ENCODE results near the gene CARD10. TPM values are rescaled to one million over a fixed set of nuclear protein-coding genes. Genes with fewer than 3 reads are reported as not detected.

The CARD10 gene
- total RNA-seq, 2 donors from 2014 or later = 20.3 to 24.4 TPM

DNA sequence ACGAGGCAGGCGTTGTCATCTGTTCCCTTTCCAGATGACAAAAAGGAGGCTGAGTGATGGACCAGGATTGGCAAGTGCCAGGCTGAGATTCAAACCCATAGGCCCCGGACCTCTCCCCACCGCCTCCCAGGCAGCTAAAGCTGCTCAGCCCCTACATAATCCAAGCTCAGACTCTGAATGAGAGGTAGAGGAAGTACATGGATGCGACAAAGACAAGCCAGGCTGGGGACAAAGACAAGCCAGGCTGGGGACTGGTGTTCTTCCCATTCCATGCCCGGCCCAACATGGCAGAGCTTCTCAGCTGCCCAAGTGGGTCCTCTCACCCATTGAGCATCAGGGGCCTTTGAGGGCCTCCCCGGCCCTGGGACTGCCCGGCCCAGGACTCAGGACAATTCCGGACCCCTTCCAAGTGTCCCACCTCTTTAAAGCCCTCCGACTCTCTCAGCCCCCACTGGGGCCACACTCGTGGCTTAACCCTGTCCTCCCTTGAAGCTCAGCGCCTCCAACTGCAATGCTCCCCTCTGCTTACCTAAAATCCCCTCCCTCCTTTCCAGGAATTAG lies 37.8 kb downstream of the CARD10 start:
- no peaks in the 10 kb centered on the region for H3K27me3 Mint-ChIP-seq (ENCODE audit: insufficient read depth)
- Histone ChIP-seq H3K27ac (ENCODE audit: low read depth, low read length) (no peak overlapping the region), H3K9ac (ENCODE audit: extremely low read depth, low read length, poor library complexity, severe bottlenecking) (no peak overlapping the region), H3K27me3 (ENCODE audit: control insufficient read depth, insufficient read depth, low read length, poor library complexity, severe bottlenecking) (no peaks in the 10 kb centered on the region), H3K36me3 (ENCODE audit: control insufficient read depth, insufficient read depth, low read length) (no peaks in the 10 kb centered on the region), H3K9me3 (ENCODE audit: control insufficient read depth, low read length) (no peaks in the 10 kb centered on the region), H3K4me1 (ENCODE audit: control insufficient read depth, insufficient read depth, low read length) (no peaks in the 10 kb centered on the region), H3K4me3 (ENCODE audit: low read length) (no peak overlapping the region)
- DNase-seq = no peak
- H3K27ac Mint-ChIP-seq = no peak overlapping the region
- H3K4me1 Mint-ChIP-seq = peaks cover 5% of the 10 kb centered on the region
- TF ChIP-seq, protein P1, sequence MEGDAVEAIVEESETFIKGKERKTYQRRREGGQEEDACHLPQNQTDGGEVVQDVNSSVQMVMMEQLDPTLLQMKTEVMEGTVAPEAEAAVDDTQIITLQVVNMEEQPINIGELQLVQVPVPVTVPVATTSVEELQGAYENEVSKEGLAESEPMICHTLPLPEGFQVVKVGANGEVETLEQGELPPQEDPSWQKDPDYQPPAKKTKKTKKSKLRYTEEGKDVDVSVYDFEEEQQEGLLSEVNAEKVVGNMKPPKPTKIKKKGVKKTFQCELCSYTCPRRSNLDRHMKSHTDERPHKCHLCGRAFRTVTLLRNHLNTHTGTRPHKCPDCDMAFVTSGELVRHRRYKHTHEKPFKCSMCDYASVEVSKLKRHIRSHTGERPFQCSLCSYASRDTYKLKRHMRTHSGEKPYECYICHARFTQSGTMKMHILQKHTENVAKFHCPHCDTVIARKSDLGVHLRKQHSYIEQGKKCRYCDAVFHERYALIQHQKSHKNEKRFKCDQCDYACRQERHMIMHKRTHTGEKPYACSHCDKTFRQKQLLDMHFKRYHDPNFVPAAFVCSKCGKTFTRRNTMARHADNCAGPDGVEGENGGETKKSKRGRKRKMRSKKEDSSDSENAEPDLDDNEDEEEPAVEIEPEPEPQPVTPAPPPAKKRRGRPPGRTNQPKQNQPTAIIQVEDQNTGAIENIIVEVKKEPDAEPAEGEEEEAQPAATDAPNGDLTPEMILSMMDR (conservative IDR thresholded peaks at IDR 0.05) = no peak
- H3K9me3 Mint-ChIP-seq = no peaks in the 10 kb centered on the region
- 84 to 88% methylated on average over 9 to 12 of the region's 12 CpGs for WGBS, 2 experiments (ENCODE audit: insufficient coverage in 1 of 2, insufficient read length in 1 of 2)
- H3K36me3 Mint-ChIP-seq (ENCODE audit: low read depth) = no peaks in the 10 kb centered on the region
- H3K4me3 Mint-ChIP-seq = no peak overlapping the region

DNA sequence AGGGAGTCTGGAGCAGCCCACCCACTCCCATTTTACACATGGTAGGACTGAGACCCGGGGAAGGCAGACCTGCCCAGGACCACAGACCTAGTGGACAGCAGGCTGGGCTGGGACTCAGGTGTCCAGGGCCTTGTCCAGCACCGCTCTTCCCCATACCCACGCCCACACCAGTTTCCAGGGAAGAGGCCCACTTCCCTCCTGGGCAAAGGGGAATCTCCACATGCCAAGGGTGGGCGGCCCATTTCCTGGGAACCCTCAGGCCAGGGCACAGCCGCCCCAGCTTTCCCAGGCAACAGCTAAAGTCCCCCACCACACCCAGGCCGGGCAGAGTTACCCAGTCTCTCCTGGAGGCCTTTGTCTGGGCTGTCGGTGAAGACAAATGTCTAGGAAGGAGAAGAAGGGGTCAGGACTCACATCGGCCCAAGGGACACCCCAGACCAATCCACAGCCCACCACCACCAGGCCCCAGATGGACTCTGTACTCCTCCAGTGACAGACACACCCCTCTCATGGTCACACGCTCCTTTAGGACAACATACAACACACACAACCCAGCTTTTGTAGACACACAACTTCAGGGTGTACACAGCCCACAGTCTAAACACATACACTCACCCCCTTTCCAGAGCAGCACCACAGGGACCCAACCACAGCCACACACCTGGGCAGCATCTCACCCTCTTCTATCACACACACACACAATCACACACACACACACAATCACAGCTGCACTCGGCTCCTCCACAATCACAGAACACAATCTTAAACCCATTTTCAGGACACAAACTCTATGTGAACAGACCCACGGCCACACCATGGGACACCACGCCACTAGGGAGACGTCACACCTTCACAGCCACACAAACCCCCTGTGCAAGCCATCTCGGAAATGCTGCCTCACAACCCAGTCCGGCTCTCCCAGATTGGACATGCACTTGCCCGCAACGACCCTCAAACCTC lies 38.5 kb downstream of the CARD10 start:
- WGBS, 2 experiments (ENCODE audit: insufficient coverage in 1 of 2, insufficient read length in 1 of 2) = 92 to 97% methylated on average over 4 to 17 of the region's 17 CpGs
- H3K27me3 Mint-ChIP-seq (ENCODE audit: insufficient read depth) = no peaks in the 10 kb centered on the region

DNA sequence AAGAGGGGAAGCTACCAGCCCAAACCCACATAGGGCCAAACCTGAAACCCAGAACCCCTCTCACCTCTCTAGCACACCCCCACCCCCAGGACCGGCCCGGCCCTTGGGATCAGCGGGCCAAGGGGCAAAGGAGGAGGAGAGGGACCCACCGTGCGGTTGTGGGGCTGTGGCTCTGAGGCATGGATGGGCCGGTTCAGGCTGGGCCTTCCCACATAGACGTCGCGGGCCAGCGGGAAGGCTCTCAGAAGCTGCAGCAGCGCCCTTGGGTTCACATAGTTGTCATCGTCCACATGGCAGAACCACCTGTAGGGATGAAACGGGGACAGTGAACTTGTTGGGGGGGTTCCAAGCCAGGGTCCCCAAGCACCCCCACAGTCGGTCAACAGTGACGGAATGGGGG lies 40.0 kb downstream of the CARD10 start:
- Histone ChIP-seq H3K27ac (ENCODE audit: low read depth, low read length) (no peak overlapping the region), H3K4me3 (ENCODE audit: low read length) (no peak overlapping the region), H3K27me3 (ENCODE audit: control insufficient read depth, insufficient read depth, low read length, poor library complexity, severe bottlenecking) (no peaks in the 10 kb centered on the region), H3K9ac (ENCODE audit: extremely low read depth, low read length, poor library complexity, severe bottlenecking) (no peak overlapping the region), H3K9me3 (ENCODE audit: control insufficient read depth, low read length) (no peaks in the 10 kb centered on the region), H3K4me1 (ENCODE audit: control insufficient read depth, insufficient read depth, low read length) (no peaks in the 10 kb centered on the region), H3K36me3 (ENCODE audit: control insufficient read depth, insufficient read depth, low read length) (no peaks in the 10 kb centered on the region)
- no peaks in the 10 kb centered on the region for H3K27me3 Mint-ChIP-seq (ENCODE audit: insufficient read depth)
- no peaks in the 10 kb centered on the region for H3K36me3 Mint-ChIP-seq (ENCODE audit: low read depth)
- H3K9me3 Mint-ChIP-seq = no peaks in the 10 kb centered on the region
- no peak overlapping the region for H3K27ac Mint-ChIP-seq
- DNase-seq = no peak
- TF ChIP-seq, protein P1 (conservative IDR thresholded peaks at IDR 0.05) = no peak
- H3K4me3 Mint-ChIP-seq = no peak overlapping the region
- H3K4me1 Mint-ChIP-seq = peaks cover 4% of the 10 kb centered on the region
- WGBS, 2 experiments (ENCODE audit: insufficient coverage in 1 of 2, insufficient read length in 1 of 2) = 92 to 93% methylated on average over 13 to 14 of the region's 15 CpGs

More for the DNA sequence above, 38.5 kb downstream of the CARD10 start:
- peaks cover 4% of the 10 kb centered on the region for H3K4me1 Mint-ChIP-seq
- no peak overlapping the region for H3K27ac Mint-ChIP-seq
- H3K4me3 Mint-ChIP-seq = no peak overlapping the region
- no peak overlapping the region for H3K9ac ChIP-seq (ENCODE audit: extremely low read depth, low read length, poor library complexity, severe bottlenecking)
- H3K27ac ChIP-seq (ENCODE audit: low read depth, low read length) = no peak overlapping the region
- no peaks in the 10 kb centered on the region for H3K36me3 ChIP-seq (ENCODE audit: control insufficient read depth, insufficient read depth, low read length)
- DNase-seq = no peak
- H3K9me3 ChIP-seq (ENCODE audit: control insufficient read depth, low read length) = no peaks in the 10 kb centered on the region
- H3K4me1 ChIP-seq (ENCODE audit: control insufficient read depth, insufficient read depth, low read length) = no peaks in the 10 kb centered on the region
- no peaks in the 10 kb centered on the region for H3K36me3 Mint-ChIP-seq (ENCODE audit: low read depth)
- TF ChIP-seq, protein P1 (conservative IDR thresholded peaks at IDR 0.05) = no peak
- H3K27me3 ChIP-seq (ENCODE audit: control insufficient read depth, insufficient read depth, low read length, poor library complexity, severe bottlenecking) = no peaks in the 10 kb centered on the region
- no peaks in the 10 kb centered on the region for H3K9me3 Mint-ChIP-seq
- no peak overlapping the region for H3K4me3 ChIP-seq (ENCODE audit: low read length)
